ENCODE results near the gene TRPV5. TPM values are rescaled to one million over a fixed set of nuclear protein-coding genes. Genes with fewer than 3 reads are reported as not detected.

The TRPV5 gene
- total RNA-seq, 1 donor from 2014 or later = not detected

DNA sequence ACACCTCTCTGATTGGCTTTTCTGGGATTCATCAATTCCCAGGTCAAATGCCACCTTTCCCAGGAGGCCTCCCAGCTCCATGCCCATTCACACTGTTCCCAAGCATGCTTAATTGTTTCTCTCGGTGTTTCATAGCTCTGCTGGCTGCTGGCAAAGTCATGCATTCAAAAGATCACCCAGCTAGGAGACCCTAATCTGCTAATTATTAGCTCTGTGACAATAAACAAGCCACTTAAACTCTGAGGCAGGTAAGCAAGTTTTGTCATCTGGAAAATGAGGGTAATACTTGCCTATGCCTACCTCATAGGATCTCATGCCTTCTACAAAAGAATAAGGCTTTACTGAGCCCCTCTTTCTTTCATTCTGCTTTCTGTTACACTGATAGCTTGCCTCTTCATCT lies 29.4 kb upstream of the TRPV5 start:
- no peak for DNase-seq (ENCODE audit: low read depth)
- TF ChIP-seq, protein P1, sequence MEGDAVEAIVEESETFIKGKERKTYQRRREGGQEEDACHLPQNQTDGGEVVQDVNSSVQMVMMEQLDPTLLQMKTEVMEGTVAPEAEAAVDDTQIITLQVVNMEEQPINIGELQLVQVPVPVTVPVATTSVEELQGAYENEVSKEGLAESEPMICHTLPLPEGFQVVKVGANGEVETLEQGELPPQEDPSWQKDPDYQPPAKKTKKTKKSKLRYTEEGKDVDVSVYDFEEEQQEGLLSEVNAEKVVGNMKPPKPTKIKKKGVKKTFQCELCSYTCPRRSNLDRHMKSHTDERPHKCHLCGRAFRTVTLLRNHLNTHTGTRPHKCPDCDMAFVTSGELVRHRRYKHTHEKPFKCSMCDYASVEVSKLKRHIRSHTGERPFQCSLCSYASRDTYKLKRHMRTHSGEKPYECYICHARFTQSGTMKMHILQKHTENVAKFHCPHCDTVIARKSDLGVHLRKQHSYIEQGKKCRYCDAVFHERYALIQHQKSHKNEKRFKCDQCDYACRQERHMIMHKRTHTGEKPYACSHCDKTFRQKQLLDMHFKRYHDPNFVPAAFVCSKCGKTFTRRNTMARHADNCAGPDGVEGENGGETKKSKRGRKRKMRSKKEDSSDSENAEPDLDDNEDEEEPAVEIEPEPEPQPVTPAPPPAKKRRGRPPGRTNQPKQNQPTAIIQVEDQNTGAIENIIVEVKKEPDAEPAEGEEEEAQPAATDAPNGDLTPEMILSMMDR (conservative IDR thresholded peaks at IDR 0.05; ENCODE audit: low read depth, low read length) = no peak

DNA sequence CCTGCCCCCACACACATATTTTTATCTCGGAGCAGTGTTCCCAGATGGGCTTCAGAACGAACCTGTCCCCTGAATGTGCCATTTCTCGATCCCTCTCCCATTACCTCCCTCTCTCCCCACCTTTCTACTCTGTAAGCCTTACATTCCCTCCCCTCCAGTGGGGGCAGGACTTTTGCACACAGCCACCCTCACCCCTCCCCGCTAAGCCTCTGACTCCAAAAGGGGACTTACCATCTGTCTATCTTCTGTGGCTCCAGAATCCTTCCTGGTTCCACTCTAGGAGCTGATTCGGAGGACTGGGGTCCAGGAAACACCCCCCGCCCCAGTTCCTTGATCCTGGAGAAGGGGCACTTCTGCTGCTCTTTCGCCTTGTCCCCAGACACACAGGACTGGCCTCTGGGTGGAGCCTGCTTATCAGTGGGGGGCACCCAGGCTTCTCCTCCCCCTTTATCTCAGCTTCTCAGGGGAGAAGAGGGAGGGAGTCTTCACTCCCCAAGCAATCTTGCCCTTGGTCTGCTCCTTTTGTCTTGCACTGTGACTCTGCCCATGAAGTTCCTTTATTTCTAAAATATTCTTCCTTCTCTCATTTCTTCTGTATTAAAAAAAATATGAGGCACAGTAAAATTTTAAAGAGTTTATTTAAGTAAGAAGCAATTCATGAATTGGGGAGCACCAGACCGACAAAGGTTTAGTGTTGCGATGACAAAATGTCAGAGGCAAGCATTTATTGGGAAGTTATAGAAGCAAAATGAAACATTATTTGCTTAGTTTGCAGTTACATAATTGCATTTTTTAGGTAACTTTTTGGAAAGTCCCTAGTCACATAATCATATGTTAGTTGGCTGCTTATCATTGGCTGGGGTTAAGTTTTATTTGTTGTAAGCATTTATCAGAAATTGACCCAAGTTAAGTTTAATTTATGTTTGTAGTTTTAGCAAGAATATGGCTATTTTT lies 28.7 kb upstream of the TRPV5 start, which contains the start of gene KEL:
Gene KEL (minus strand): TSS at position 391 of the 954 bp plus-strand sequence. CDS start 157 bp downstream, at position 234.
- DNase-seq (ENCODE audit: low read depth) = no peak

More for the DNA sequence above, 29.4 kb upstream of the TRPV5 start:
- H3K4me3 ChIP-seq (ENCODE audit: low read depth, low read length) = no peak overlapping the region

DNA sequence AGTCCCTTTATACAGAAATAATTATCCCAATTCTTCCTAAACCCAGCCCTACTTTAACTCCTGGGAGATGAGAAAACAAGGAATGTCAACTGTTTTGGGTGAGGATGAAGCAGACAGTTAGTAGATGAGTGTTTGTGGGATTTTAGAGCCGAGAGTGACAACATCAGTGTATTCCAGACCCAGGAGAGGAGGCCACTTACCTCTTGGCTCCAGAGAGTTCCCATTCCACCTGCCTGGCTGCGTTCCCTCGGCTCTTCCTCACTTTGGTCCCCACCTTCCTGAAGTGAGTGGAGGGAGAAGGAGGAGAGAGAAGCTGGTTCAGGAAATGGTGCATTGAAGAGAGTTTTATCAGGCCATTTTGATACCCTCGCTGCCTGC lies 28.0 kb upstream of the TRPV5 start:
- DNase-seq (ENCODE audit: low read depth) = no peak
- H3K4me3 ChIP-seq (ENCODE audit: low read depth, low read length) = no peak overlapping the region
- TF ChIP-seq, protein P1 (conservative IDR thresholded peaks at IDR 0.05; ENCODE audit: low read depth, low read length) = no peak

More for the DNA sequence above, 28.7 kb upstream of the TRPV5 start, which contains the start of gene KEL:
- no peak within 1 kb of the TSS for H3K4me3 ChIP-seq (ENCODE audit: low read depth, low read length)
- TF ChIP-seq, protein P1 (conservative IDR thresholded peaks at IDR 0.05; ENCODE audit: low read depth, low read length) = no peak

DNA sequence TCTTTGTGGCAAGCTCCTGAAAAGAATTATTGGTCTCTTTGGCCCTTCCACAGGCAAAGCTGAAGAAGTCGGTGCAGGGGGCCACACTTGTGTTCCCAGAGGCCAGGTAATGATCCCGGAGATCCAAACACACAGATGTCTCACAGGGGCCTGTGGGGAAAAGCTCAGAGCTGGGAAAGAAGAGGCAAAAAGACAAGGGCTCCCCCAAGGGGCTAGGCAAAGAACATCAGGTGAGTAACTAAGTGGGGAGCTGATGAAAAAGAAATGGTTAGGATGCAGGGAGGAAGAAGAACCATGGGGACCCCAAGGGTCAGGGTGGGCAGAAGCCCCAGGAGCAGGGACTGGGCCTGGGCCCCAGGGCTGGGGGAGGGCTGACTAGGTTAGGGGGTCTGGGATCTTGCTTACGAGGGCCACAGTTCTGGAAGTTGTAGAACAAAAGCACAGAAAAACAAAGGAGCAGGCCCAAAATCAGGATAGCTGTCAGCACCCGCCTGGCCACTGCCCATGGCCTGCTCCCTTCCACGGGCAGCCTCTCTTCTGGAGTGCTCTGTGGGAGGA lies 27.5 kb upstream of the TRPV5 start:
- TF ChIP-seq, protein P1 (conservative IDR thresholded peaks at IDR 0.05; ENCODE audit: low read depth, low read length) = peak; percentile 17
- H3K4me3 ChIP-seq (ENCODE audit: low read depth, low read length) = no peak overlapping the region
- DNase-seq (ENCODE audit: low read depth) = no peak

DNA sequence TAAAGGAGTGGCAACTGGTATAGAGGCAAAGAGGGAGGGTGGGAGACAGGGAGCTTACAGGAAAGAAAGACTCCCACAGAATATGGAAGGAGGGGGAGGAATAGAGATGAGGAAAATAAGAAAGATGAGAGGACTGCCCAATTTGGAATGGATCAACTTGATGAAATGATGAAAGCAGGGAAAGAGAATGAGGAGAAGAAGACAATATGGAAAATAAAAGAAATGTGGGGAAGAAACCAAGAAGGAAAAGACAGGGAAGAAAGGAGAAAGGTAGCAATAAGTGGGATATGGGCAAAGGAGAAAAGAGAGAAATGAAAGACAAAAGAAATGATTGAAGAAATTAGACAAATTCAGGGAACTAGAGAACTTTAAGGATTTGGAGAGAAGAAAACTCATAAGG lies 25.7 kb upstream of the TRPV5 start:
- no peak for DNase-seq (ENCODE audit: low read depth)
- no peak overlapping the region for H3K4me3 ChIP-seq (ENCODE audit: low read depth, low read length)
- TF ChIP-seq, protein P1 (conservative IDR thresholded peaks at IDR 0.05; ENCODE audit: low read depth, low read length) = no peak

DNA sequence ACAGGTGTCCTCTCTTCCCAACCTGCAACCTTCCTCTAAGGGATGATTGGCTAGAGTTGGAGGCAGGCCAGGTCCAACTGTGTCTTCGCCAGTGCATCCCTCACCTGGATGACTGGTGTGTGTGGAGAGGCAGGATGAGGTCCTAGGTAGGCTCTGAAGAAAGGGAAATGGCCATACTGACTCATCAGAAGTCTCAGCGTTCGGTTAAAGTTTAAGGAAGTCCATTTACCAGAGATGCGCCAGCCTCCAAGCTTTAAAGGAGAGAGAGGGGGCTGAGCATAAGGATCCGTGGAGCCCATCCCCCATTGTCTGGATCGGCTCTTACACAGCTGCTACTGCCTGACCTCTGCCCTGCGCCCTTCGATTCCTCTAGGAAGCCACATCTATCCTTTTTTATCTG lies 24.2 kb upstream of the TRPV5 start:
- no peak overlapping the region for H3K4me3 ChIP-seq (ENCODE audit: low read depth, low read length)
- DNase-seq (ENCODE audit: low read depth) = no peak
- TF ChIP-seq, protein P1 (conservative IDR thresholded peaks at IDR 0.05; ENCODE audit: low read depth, low read length) = no peak
